ENCODE results near the gene TMEM156. TPM values are rescaled to one million over a fixed set of nuclear protein-coding genes. Genes with fewer than 3 reads are reported as not detected.

The TMEM156 gene
- total and polyA plus RNA-seq, 10 of the 15 experiments (the other 5 are each of a cell fraction or from before 2014, with no cell fraction given) = 20.8 to 48.3 (median 32.7) TPM

DNA sequence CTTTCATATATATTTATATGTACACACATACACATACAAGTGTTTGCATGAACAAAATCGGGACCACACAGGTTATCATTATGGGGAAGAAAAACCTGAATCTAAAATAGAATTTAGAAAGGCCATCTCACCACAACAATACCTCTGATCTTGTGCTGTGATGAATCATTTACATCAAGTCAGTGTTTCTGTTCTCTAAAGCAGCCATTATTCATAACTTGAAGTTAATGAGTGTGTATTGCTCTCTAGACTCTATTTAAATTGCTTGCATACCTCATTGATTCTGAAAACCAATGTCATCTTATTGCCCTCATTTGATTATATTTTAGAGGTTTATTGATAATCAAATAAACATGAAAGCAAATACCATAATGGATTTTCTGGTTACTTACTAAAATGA is 93.0 kb downstream of the TMEM156 start (continued):
- TF ChIP-seq, protein P1, sequence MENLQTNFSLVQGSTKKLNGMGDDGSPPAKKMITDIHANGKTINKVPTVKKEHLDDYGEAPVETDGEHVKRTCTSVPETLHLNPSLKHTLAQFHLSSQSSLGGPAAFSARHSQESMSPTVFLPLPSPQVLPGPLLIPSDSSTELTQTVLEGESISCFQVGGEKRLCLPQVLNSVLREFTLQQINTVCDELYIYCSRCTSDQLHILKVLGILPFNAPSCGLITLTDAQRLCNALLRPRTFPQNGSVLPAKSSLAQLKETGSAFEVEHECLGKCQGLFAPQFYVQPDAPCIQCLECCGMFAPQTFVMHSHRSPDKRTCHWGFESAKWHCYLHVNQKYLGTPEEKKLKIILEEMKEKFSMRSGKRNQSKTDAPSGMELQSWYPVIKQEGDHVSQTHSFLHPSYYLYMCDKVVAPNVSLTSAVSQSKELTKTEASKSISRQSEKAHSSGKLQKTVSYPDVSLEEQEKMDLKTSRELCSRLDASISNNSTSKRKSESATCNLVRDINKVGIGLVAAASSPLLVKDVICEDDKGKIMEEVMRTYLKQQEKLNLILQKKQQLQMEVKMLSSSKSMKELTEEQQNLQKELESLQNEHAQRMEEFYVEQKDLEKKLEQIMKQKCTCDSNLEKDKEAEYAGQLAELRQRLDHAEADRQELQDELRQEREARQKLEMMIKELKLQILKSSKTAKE (IDR thresholded peaks at IDR 0.05; ENCODE audit: low read depth, poor library complexity, severe bottlenecking) = peak; percentile 78
- no peak for TF ChIP-seq SUPT20H (IDR thresholded peaks at IDR 0.05; ENCODE audit: borderline replicate concordance, control insufficient read depth, low read depth, low read length)
- peak; percentile 74 for TF ChIP-seq IRF4 (IDR thresholded peaks at IDR 0.05; ENCODE audit: low read depth, low read length)
- TF ChIP-seq SMAD5 (IDR thresholded peaks at IDR 0.05; ENCODE audit: low read depth) = no peak
- TF ChIP-seq ZNF207 (IDR thresholded peaks at IDR 0.05; ENCODE audit: borderline replicate concordance) = no peak
- TF ChIP-seq RCOR1 (conservative IDR thresholded peaks at IDR 0.05; ENCODE audit: low read depth, low read length) = no peak; the same call in 1 of the 2 replicates
- TF ChIP-seq GATAD2B (conservative IDR thresholded peaks at IDR 0.05; ENCODE audit: low read depth) = no peak
- TF ChIP-seq FOXK2 (IDR thresholded peaks at IDR 0.05) = no peak
- no peak for TF ChIP-seq TCF12 (IDR thresholded peaks at IDR 0.05; ENCODE audit: low read depth, low read length)
- TF ChIP-seq, protein P2, sequence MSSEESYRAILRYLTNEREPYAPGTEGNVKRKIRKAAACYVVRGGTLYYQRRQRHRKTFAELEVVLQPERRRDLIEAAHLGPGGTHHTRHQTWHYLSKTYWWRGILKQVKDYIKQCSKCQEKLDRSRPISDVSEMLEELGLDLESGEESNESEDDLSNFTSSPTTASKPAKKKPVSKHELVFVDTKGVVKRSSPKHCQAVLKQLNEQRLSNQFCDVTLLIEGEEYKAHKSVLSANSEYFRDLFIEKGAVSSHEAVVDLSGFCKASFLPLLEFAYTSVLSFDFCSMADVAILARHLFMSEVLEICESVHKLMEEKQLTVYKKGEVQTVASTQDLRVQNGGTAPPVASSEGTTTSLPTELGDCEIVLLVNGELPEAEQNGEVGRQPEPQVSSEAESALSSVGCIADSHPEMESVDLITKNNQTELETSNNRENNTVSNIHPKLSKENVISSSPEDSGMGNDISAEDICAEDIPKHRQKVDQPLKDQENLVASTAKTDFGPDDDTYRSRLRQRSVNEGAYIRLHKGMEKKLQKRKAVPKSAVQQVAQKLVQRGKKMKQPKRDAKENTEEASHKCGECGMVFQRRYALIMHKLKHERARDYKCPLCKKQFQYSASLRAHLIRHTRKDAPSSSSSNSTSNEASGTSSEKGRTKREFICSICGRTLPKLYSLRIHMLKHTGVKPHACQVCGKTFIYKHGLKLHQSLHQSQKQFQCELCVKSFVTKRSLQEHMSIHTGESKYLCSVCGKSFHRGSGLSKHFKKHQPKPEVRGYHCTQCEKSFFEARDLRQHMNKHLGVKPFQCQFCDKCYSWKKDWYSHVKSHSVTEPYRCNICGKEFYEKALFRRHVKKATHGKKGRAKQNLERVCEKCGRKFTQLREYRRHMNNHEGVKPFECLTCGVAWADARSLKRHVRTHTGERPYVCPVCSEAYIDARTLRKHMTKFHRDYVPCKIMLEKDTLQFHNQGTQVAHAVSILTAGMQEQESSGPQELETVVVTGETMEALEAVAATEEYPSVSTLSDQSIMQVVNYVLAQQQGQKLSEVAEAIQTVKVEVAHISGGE (CRISPR knock-in tag; IDR thresholded peaks at IDR 0.05) = no peak
- TF ChIP-seq PAX8 (IDR thresholded peaks at IDR 0.05) = no peak
- TF ChIP-seq SMARCA5 (IDR thresholded peaks at IDR 0.05) = no peak
- TF ChIP-seq SREBF1 (IDR thresholded peaks at IDR 0.05; ENCODE audit: low read length) = no peak
- peak; percentile 58; the same call in 1 of the 2 replicates for TF ChIP-seq ZBED1 (IDR thresholded peaks at IDR 0.05; ENCODE audit: borderline replicate concordance)
- no peak for TF ChIP-seq STAT3 (IDR thresholded peaks at IDR 0.05; ENCODE audit: low read depth, low read length)
- TF ChIP-seq MTA2 (IDR thresholded peaks at IDR 0.05; ENCODE audit: low read depth) = peak; percentile 94
- TF ChIP-seq SMAD1 (IDR thresholded peaks at IDR 0.05; ENCODE audit: low read depth, partially characterized antibody) = no peak
- TF ChIP-seq RELB (IDR thresholded peaks at IDR 0.05; ENCODE audit: low read depth) = peak; percentile 60; the same call in 1 of the 2 replicates
- TF ChIP-seq ZNF592 (IDR thresholded peaks at IDR 0.05) = no peak

Measured in GM12878 (cell line).